Neural progenitor cell (in vitro differentiated cells): Measurements from ENCODE around the gene MFAP5.

Source experiments
- EZH2 ChIP-seq: fragments of 200-600 bp; sonication (generic); IDR thresholded peaks from 2 replicates; pipeline ENCODE4 v1.6.1; 2017; ENCODE audit warnings: antibody characterized with exemption, mild to moderate bottlenecking, moderate library complexity
- TF ChIP-seq, protein P1 (sequence below): fragments of 200-600 bp; sonication (generic); IDR thresholded peaks from 2 replicates; pipeline ENCODE4 v1.5.1; 2017; ENCODE audit warnings: antibody characterized with exemption, mild to moderate bottlenecking

DNA sequence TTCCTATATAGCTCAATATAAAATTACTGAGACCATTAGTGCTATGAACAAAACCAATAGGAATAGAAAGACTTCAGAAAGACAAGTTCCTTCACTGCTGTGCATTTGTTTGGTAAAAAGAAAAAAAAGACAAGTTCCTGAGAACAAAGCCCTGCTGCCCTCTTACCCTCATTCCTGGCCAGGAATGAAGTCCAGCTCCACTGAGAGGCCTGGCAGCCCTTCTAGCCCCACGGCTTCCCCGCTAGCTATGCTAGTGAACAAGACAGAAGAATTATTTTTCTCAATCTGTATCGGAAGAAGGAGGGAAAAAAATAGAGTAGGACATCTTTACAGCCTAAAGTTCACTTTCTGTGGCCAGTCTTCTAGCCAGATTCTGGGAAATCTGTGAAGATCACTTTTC is 1.6 kb downstream of the MFAP5 start:
- TF ChIP-seq, protein P1, sequence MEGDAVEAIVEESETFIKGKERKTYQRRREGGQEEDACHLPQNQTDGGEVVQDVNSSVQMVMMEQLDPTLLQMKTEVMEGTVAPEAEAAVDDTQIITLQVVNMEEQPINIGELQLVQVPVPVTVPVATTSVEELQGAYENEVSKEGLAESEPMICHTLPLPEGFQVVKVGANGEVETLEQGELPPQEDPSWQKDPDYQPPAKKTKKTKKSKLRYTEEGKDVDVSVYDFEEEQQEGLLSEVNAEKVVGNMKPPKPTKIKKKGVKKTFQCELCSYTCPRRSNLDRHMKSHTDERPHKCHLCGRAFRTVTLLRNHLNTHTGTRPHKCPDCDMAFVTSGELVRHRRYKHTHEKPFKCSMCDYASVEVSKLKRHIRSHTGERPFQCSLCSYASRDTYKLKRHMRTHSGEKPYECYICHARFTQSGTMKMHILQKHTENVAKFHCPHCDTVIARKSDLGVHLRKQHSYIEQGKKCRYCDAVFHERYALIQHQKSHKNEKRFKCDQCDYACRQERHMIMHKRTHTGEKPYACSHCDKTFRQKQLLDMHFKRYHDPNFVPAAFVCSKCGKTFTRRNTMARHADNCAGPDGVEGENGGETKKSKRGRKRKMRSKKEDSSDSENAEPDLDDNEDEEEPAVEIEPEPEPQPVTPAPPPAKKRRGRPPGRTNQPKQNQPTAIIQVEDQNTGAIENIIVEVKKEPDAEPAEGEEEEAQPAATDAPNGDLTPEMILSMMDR = no peak
- no peak for TF ChIP-seq EZH2
